GM12878 (cell line): Measurements from ENCODE around the gene KRTAP3-2. TPM values are rescaled to one million over a fixed set of nuclear protein-coding genes. Genes with fewer than 3 reads are reported as not detected.

ENCODE experiments used
- ATAC-seq: fragments of 200-7000 bp; cut with Tn5 transposase; 3 replicates; pipeline ENCODE4 v1.9.1; 2020; ENCODE audit warnings: mild to moderate bottlenecking, moderate library complexity
- BruUV-seq: library from RNA; stranded (reverse); fragments of 400-500 nt; replicated peaks from 2 replicates; lab custom pipeline; 2021; lab: Mats Ljungman, UMichigan
- CTCF ChIA-PET: fragments of 300-600 bp; sonication (Branson Sonifier 250); formaldehyde crosslinking; extraction: SDS; loops from one replicate; lab custom pipeline; 2021; ENCODE audit warnings: inconsistent platforms; lab: Yijun Ruan, JAX
- POLR2A ChIA-PET: fragments of 350-600 bp; formaldehyde crosslinking; extraction: SDS; loops from one replicate; lab custom pipeline; 2021; ENCODE audit warnings: inconsistent platforms; lab: Charles Lee
- RAD21 ChIA-PET: fragments of 300-600 bp; sonication (Branson Sonifier 250); formaldehyde crosslinking; loops from one replicate; lab custom pipeline; 2023; ENCODE audit warnings: antibody characterized with exemption; ENCODE audit not compliant: unreplicated experiment; lab: Charles Lee
- SMC1A ChIA-PET: fragments of 300-600 bp; sonication (Branson Sonifier 250); formaldehyde crosslinking; loops from one replicate; lab custom pipeline; 2023; ENCODE audit not compliant: unreplicated experiment, uncharacterized antibody; lab: Charles Lee
- DNase-seq: peaks from one replicate; pipeline ENCODE4 v3.0.0-alpha.2; 2011; ENCODE audit warnings: low read depth, low spot score
- FAIRE-seq: peaks from 3 replicates; lab custom pipeline; 2011; peaks lifted over from hg19 to GRCh38; lab: Jason Lieb, UNC
- H2AFZ ChIP-seq: 2 replicates; pipeline ENCODE4 v1.6.0; 2011; ENCODE audit warnings: low read depth, low read length, control low read depth; ENCODE audit not compliant: control insufficient read depth
- H3K27ac ChIP-seq: 2 replicates; pipeline ENCODE4 v1.5.1; 2011; ENCODE audit warnings: control low read depth; ENCODE audit not compliant: control insufficient read depth, insufficient read depth
- H3K27me3 ChIP-seq, 2 experiments: replicated peaks in 1 of 2; 2 replicates each; pipeline versions ENCODE4 v1.6.0 to v1.6.1; 2011; ENCODE audit warnings: low read length in 1 of 2; ENCODE audit not compliant: control insufficient read depth in 2 of 2, insufficient read depth in 2 of 2
- H3K36me3 ChIP-seq, 2 experiments: 2 replicates each; pipeline ENCODE4 v1.5.1; 2011; ENCODE audit warnings: low read length in 1 of 2; ENCODE audit not compliant: control insufficient read depth in 2 of 2, insufficient read depth in 2 of 2
- H3K4me1 ChIP-seq: 2 replicates; pipeline ENCODE4 v1.6.1; 2011; ENCODE audit warnings: mild to moderate bottlenecking, low read length, moderate library complexity, mixed read lengths; ENCODE audit not compliant: control insufficient read depth, insufficient read depth
- H3K4me2 ChIP-seq: 2 replicates; pipeline ENCODE4 v1.6.0; 2011; ENCODE audit warnings: control low read depth; ENCODE audit not compliant: control insufficient read depth, insufficient read depth
- H3K4me3 ChIP-seq: fragments of 200-600 bp; sonication (generic); 2 replicates; pipeline ENCODE4 v1.5.1; 2016
- H3K79me2 ChIP-seq: 2 replicates; pipeline ENCODE4 v1.6.0; 2011; ENCODE audit warnings: low read length; ENCODE audit not compliant: control insufficient read depth, insufficient read depth
- H3K9ac ChIP-seq: 2 replicates; pipeline ENCODE4 v1.8.0; 2011; ENCODE audit warnings: low read length, control low read depth, mixed read lengths; ENCODE audit not compliant: control insufficient read depth, insufficient read depth
- H3K9me3 ChIP-seq: replicated peaks from 3 replicates; pipeline ENCODE4 v1.5.1; 2011; ENCODE audit warnings: mild to moderate bottlenecking, low read length; ENCODE audit not compliant: control insufficient read depth, insufficient read depth
- H4K20me1 ChIP-seq: 2 replicates; pipeline ENCODE4 v1.6.0; 2011; ENCODE audit not compliant: control insufficient read depth, insufficient read depth
- BCL3 ChIP-seq: IDR thresholded peaks from 2 replicates; pipeline ENCODE4 v1.6.1; 2011; ENCODE audit warnings: borderline replicate concordance, low read depth, mild to moderate bottlenecking, moderate library complexity, low read length; ENCODE audit not compliant: insufficient read depth, poor library complexity, severe bottlenecking
- HCFC1 ChIP-seq: fragments of 150-350 bp; IDR thresholded peaks from 2 replicates; pipeline ENCODE4 v1.6.1; 2014; ENCODE audit warnings: low read length
- KAT2A ChIP-seq: conservative IDR thresholded peaks from 2 replicates; pipeline ENCODE4 v1.6.1; 2011; ENCODE audit warnings: low read depth, low read length; ENCODE audit not compliant: control insufficient read depth
- KLF5 ChIP-seq: fragments of 450-650 bp; IDR thresholded peaks from 2 replicates; pipeline ENCODE4 v1.6.1; 2014; ENCODE audit warnings: mild to moderate bottlenecking; ENCODE audit not compliant: partially characterized antibody
- NBN ChIP-seq: fragments of 450-650 bp; IDR thresholded peaks from 2 replicates; pipeline ENCODE4 v1.6.1; 2016
- NR2F1 ChIP-seq: fragments of 450-650 bp; conservative IDR thresholded peaks from 2 replicates; pipeline ENCODE4 v1.6.1; 2017; ENCODE audit warnings: mild to moderate bottlenecking
- SIX5 ChIP-seq: IDR thresholded peaks from 2 replicates; pipeline ENCODE4 v1.6.1; 2011; ENCODE audit warnings: mild to moderate bottlenecking, low read depth, low read length, moderate library complexity; ENCODE audit not compliant: severe bottlenecking
- SPI1 ChIP-seq: IDR thresholded peaks from 2 replicates; pipeline ENCODE4 v1.6.1; 2011; ENCODE audit warnings: low read depth, mild to moderate bottlenecking, low read length, moderate library complexity, borderline replicate concordance; ENCODE audit not compliant: insufficient read depth
- SUPT20H ChIP-seq: IDR thresholded peaks from 2 replicates; pipeline ENCODE4 v1.6.1; 2011; ENCODE audit warnings: low read depth, mild to moderate bottlenecking, low read length, moderate library complexity, borderline replicate concordance; ENCODE audit not compliant: control insufficient read depth
- TAF1 ChIP-seq: IDR thresholded peaks from 2 replicates; pipeline ENCODE4 v1.6.1; 2011; ENCODE audit warnings: mild to moderate bottlenecking, low read depth, low read length, borderline replicate concordance
- ZBTB11 ChIP-seq: fragments of 450-650 bp; formaldehyde crosslinking; IDR thresholded peaks from 2 replicates; pipeline ENCODE4 v1.5.0; 2022; ENCODE audit warnings: mild to moderate bottlenecking, missing genetic modification characterization
- ZNF217 ChIP-seq: fragments of 450-650 bp; IDR thresholded peaks from 2 replicates; pipeline ENCODE4 v1.6.1; 2017; ENCODE audit warnings: antibody characterized with exemption, mild to moderate bottlenecking
- ZSCAN29 ChIP-seq: fragments of 450-650 bp; IDR thresholded peaks from 2 replicates; pipeline ENCODE4 v1.6.1; 2017; ENCODE audit warnings: mild to moderate bottlenecking, moderate library complexity
- WGBS: methylation state at CpG from one replicate; pipeline ENCODE4 v1.1.6; 2016; ENCODE audit warnings: low lambda C conversion rate; ENCODE audit not compliant: insufficient replicate concordance, insufficient coverage; ENCODE audit errors: missing lambda C conversion rate; 5-methylcytosine and 5-hydroxymethylcytosine counted together
- in situ Hi-C: fragments of 300-500 bp; cut with MboI; formaldehyde crosslinking; loops from 9 replicates; pipeline ENCODE4 v1.14.3; 2018; ENCODE audit warnings: mixed read lengths
- intact Hi-C: fragments of 100-400 bp; cut with micrococcal nuclease; formaldehyde crosslinking; loops from one replicate; pipeline ENCODE4 v1.14.2; 2022; ENCODE audit not compliant: unreplicated experiment
- polyA plus RNA-seq, 11 experiments: library from polyadenylated mRNA; depleted of rRNA in 4 of 11; unstranded in 6 of 11; stranded (reverse) in 5 of 11; fragments of >200 nt; fragmentation: Nextera tagmentation in 4 of 11; fragmentation: Illumina TruSeq in 1 of 11; extraction: Ambion mirVana in 4 of 11; extraction: Trizol in 1 of 11; gene quantifications; 1 replicate in 1 of 11; 2 replicates in 10 of 11; pipeline versions ENCODE4 v1.2.1 to v1.2.3, GENCODE V29; 2011 to 2016; ENCODE audit warnings: inconsistent platforms in 2 of 11, missing spikeins in 2 of 11, low read depth in 1 of 11
- total RNA-seq, 4 experiments: library from RNA; depleted of rRNA in 3 of 4; stranded (reverse); fragments of >200 nt in 3 of 4; fragmentation: Illumina TruSeq in 1 of 4; extraction: Trizol in 1 of 4; gene quantifications; 2 replicates each; pipeline versions ENCODE4 v1.2.1 to v1.2.3, GENCODE V29; 2013 to 2021
- TF ChIP-seq, protein P1 (sequence below): fragments of 450-650 bp; IDR thresholded peaks from 2 replicates; pipeline ENCODE4 v1.6.1; 2016; ENCODE audit warnings: mild to moderate bottlenecking, moderate library complexity, borderline replicate concordance

KRTAP3-2 gene
- total and polyA plus RNA-seq, 10 of the 15 experiments (the other 5 are each of a cell fraction or from before 2014, with no cell fraction given) = not detected

DNA sequence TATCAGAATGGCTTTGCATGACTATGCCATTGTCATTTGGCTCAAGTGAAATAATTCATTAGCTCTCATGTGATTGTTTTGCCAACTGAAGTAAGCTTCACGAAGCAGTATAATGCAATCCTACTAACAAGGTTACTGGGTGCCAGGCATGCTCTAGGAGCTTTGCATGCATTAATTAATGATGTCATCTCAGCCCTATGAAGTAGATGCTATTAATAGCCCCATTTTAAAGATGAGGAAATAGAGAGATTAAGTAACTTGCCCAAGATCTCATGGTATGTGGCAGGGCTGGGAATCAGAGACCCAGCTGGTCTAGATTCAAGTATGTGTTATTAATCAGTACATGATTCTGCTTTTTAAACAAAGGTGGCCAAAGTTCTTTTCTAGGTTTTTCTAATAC is 47.0 kb downstream of the KRTAP3-2 start (continued):
- TF ChIP-seq SPI1 (no peak), ZSCAN29 (no peak), KLF5 (no peak), NBN (no peak), SIX5 (no peak)
- TF ChIP-seq, protein P1, sequence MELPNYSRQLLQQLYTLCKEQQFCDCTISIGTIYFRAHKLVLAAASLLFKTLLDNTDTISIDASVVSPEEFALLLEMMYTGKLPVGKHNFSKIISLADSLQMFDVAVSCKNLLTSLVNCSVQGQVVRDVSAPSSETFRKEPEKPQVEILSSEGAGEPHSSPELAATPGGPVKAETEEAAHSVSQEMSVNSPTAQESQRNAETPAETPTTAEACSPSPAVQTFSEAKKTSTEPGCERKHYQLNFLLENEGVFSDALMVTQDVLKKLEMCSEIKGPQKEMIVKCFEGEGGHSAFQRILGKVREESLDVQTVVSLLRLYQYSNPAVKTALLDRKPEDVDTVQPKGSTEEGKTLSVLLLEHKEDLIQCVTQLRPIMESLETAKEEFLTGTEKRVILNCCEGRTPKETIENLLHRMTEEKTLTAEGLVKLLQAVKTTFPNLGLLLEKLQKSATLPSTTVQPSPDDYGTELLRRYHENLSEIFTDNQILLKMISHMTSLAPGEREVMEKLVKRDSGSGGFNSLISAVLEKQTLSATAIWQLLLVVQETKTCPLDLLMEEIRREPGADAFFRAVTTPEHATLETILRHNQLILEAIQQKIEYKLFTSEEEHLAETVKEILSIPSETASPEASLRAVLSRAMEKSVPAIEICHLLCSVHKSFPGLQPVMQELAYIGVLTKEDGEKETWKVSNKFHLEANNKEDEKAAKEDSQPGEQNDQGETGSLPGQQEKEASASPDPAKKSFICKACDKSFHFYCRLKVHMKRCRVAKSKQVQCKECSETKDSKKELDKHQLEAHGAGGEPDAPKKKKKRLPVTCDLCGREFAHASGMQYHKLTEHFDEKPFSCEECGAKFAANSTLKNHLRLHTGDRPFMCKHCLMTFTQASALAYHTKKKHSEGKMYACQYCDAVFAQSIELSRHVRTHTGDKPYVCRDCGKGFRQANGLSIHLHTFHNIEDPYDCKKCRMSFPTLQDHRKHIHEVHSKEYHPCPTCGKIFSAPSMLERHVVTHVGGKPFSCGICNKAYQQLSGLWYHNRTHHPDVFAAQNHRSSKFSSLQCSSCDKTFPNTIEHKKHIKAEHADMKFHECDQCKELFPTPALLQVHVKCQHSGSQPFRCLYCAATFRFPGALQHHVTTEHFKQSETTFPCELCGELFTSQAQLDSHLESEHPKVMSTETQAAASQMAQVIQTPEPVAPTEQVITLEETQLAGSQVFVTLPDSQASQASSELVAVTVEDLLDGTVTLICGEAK = no peak

DNA sequence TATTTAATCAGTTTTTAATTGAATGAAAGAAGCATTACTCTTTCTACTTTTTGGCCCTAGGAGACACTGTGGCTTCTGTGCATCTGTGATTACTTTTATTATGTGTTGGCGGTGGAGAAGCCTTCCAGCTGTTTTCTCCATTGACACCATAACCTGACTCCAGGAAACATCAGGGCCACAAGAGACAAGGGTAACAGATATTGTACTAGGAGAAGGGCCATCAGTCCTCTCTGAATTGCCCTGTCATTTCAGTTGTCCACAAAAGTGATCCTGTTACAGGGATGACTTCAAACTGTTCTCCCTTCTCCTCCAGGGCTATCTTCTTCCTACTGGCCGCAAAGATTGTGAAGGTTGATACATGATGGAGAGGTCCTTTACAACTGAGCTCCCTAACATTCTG is 47.6 kb downstream of the KRTAP3-2 start:
- ChIA-PET RAD21 (interaction anchor here (0.6 kb wide), 1 partner anchor 892 kb away, joined by 3 read pairs; no protein-coding TSS in a partner anchor), POLR2A (no interaction called here), SMC1A (no interaction called here), CTCF (interaction anchor here (0.7 kb wide), 1 partner anchor 9 kb away, joined by 3 read pairs; no protein-coding TSS in a partner anchor)
- Histone ChIP-seq H3K27me3 (no peaks in the 10 kb centered on the region), H3K9me3 (no peaks in the 10 kb centered on the region), H4K20me1 (no peaks in the 10 kb centered on the region), H2AFZ (no peak overlapping the region), H3K27ac (no peak overlapping the region), H3K36me3 (no peaks in the 10 kb centered on the region), H3K9ac (no peak overlapping the region), H3K4me3 (no peak overlapping the region), H3K79me2 (no peaks in the 10 kb centered on the region), H3K4me2 (no peak overlapping the region), H3K4me1 (no peaks in the 10 kb centered on the region)
- no TSS peak for BruUV-seq
- ATAC-seq = no peak
- intact Hi-C loops (no loop called here), in situ Hi-C loops (no loop called here)
- no peak for FAIRE-seq
- 65% methylated on average over 2 of the region's 2 CpGs for WGBS
- DNase-seq = no peak
- no peak for TF ChIP-seq SUPT20H
- no peak for TF ChIP-seq ZBTB11 (CRISPR knock-in tag)
- no peak for TF ChIP-seq HCFC1
- no peak for TF ChIP-seq BCL3
- no peak for TF ChIP-seq NR2F1
- TF ChIP-seq KAT2A = no peak
- TF ChIP-seq TAF1 = no peak
- TF ChIP-seq ZNF217 = no peak
